Vagina (tissue), 2 donors: ENCODE data around the gene TOR1AIP1. TPM values are rescaled to one million over a fixed set of nuclear protein-coding genes. Genes with fewer than 3 reads are reported as not detected.
"Not testable (repeated sequence)": the region's sequence is repeated elsewhere in the genome, so short reads cannot be mapped to it uniquely, and the experiment has no call there.

Experiments
- DNase-seq, 2 donors: peaks; one replicate each; pipeline ENCODE4 v3.0.0-alpha.2; 2017; ENCODE audit errors: extremely low spot score in 2 of 2
- H3K27ac ChIP-seq: fragments of 200-600 bp; sonication (generic); one replicate; pipeline ENCODE4 v1.5.1; 2019
- H3K27me3 ChIP-seq: fragments of 200-600 bp; sonication (generic); one replicate; pipeline ENCODE4 v1.5.1; 2019
- H3K36me3 ChIP-seq, 2 donors: fragments of 200-600 bp; sonication (generic); one replicate each; pipeline ENCODE4 v1.5.1; 2017 to 2019
- H3K4me1 ChIP-seq: fragments of 200-600 bp; sonication (generic); one replicate; pipeline ENCODE4 v1.5.1; 2019
- H3K4me3 ChIP-seq, 2 donors: fragments of 200-600 bp; sonication (generic); 1 replicate in 1 of 2; 2 replicates in 1 of 2; pipeline ENCODE4 v1.5.1; 2016 to 2019
- H3K9me3 ChIP-seq: fragments of 200-600 bp; sonication (generic); one replicate; pipeline ENCODE4 v1.5.1; 2019
- CTCF ChIP-seq, 3 experiments: fragments of 450-650 bp in 2 of 3; fragments of 200-600 bp in 1 of 3; sonication (generic) in 1 of 3; IDR thresholded peaks; one replicate each; pipeline ENCODE4 v1.5.1; 2017 to 2019; ENCODE audit warnings: antibody characterized with exemption in 3 of 3, mild to moderate bottlenecking in 2 of 3, moderate library complexity in 2 of 3
- POLR2A ChIP-seq, 2 donors: fragments of 450-650 bp; IDR thresholded peaks; one replicate each; pipeline ENCODE4 v1.6.1; 2017; ENCODE audit warnings: antibody characterized with exemption in 2 of 2, mild to moderate bottlenecking in 2 of 2, moderate library complexity in 2 of 2
- POLR2AphosphoS5 ChIP-seq, 2 donors: sonication (generic); formaldehyde crosslinking; IDR thresholded peaks; one replicate each; pipeline ENCODE4 v1.9.0; 2017; ENCODE audit warnings: antibody characterized with exemption in 2 of 2, mild to moderate bottlenecking in 2 of 2, low read depth in 1 of 2; ENCODE audit not compliant: insufficient read depth in 1 of 2
- intact Hi-C: fragments of 100-400 bp; cut with DNase I; formaldehyde crosslinking; loops from one replicate; pipeline ENCODE4 v1.15.1; 2023
- total RNA-seq: library from RNA; depleted of rRNA; stranded (reverse); fragments of >200 nt; gene quantifications from one replicate; pipeline ENCODE4 v1.2.3, GENCODE V29; 2016

TOR1AIP1 gene
- total RNA-seq, 1 donor from 2014 or later: 45.9 TPM

- H3K9me3 ChIP-seq: no peaks in the 10 kb centered on the region
- TF ChIP-seq CTCF (IDR thresholded peaks at IDR 0.05) (no peak), POLR2A (IDR thresholded peaks at IDR 0.05) (no peak), POLR2AphosphoS5 (IDR thresholded peaks at IDR 0.05; ENCODE audit: insufficient read depth in 1 of 2, low read depth in 1 of 2) (no peak)
- H3K27me3 ChIP-seq: no peaks in the 10 kb centered on the region
- DNase-seq: no peak
- intact Hi-C loops: no loop called here
- no peak overlapping the region for H3K4me3 ChIP-seq
- no peak overlapping the region for H3K27ac ChIP-seq
- H3K36me3 ChIP-seq: no peaks in the 10 kb centered on the region
- H3K4me1 ChIP-seq: peaks cover 25% of the 10 kb centered on the region
These were observed 76.3 kb downstream of the TOR1AIP1 start for GRCh38 chr1:179958359-179958758.

GRCh38 chr1:179962168-179962567, 80.1 kb downstream of the TOR1AIP1 start:
- H3K27ac ChIP-seq, intact Hi-C loops, H3K4me3 ChIP-seq, H3K27me3 ChIP-seq, H3K36me3 ChIP-seq, H3K9me3 ChIP-seq, DNase-seq: not testable (repeated sequence)
- H3K4me1 ChIP-seq: peaks cover 13% of the 10 kb centered on the region

- Histone ChIP-seq H3K36me3 (no peaks in the 10 kb centered on the region), H3K4me1 (peaks cover 44% of the 10 kb centered on the region), H3K9me3 (no peaks in the 10 kb centered on the region), H3K27ac (no peak overlapping the region), H3K27me3 (no peaks in the 10 kb centered on the region), H3K4me3 (no peak overlapping the region)
- intact Hi-C loops: no loop called here
- DNase-seq: no peak
- TF ChIP-seq POLR2A (IDR thresholded peaks at IDR 0.05): no peak
These were observed 84.5 kb downstream of the TOR1AIP1 start for GRCh38 chr1:179966551-179966950.

GRCh38 chr1:179968284-179968993, 86.4 kb downstream of the TOR1AIP1 start:
- intact Hi-C loops: no loop called here
- no peak overlapping the region for H3K4me3 ChIP-seq
- peak overlapping the region; percentile 67 for H3K27ac ChIP-seq
- H3K9me3 ChIP-seq: no peaks in the 10 kb centered on the region
- H3K27me3 ChIP-seq: no peaks in the 10 kb centered on the region
- peaks cover 47% of the 10 kb centered on the region for H3K4me1 ChIP-seq
- TF ChIP-seq POLR2AphosphoS5 (IDR thresholded peaks at IDR 0.05; ENCODE audit: insufficient read depth in 1 of 2, low read depth in 1 of 2) (no peak), POLR2A (IDR thresholded peaks at IDR 0.05) (no peak), CTCF (IDR thresholded peaks at IDR 0.05) (no peak)
- no peak for DNase-seq
- H3K36me3 ChIP-seq: no peaks in the 10 kb centered on the region

GRCh38 chr1:179968994-179969919, 87.2 kb downstream of the TOR1AIP1 start:
- Histone ChIP-seq H3K4me3 (no peak overlapping the region), H3K27me3 (no peaks in the 10 kb centered on the region), H3K9me3 (no peaks in the 10 kb centered on the region), H3K36me3 (no peaks in the 10 kb centered on the region), H3K27ac (peak overlapping the region; percentile 67), H3K4me1 (peaks cover 47% of the 10 kb centered on the region)
- TF ChIP-seq POLR2A (IDR thresholded peaks at IDR 0.05): no peak
- no peak for TF ChIP-seq POLR2AphosphoS5 (IDR thresholded peaks at IDR 0.05; ENCODE audit: insufficient read depth in 1 of 2, low read depth in 1 of 2)
- no peak for TF ChIP-seq CTCF (IDR thresholded peaks at IDR 0.05)
- intact Hi-C loops: no loop called here
- DNase-seq: no peak

Other genes starting within 250 kb of the TOR1AIP1 start
- gene FAM163A, start 139.0 kb upstream of the TOR1AIP1 start, total RNA-seq: 2.5 TPM
- gene TOR1AIP2, start 4.5 kb upstream of the TOR1AIP1 start, total RNA-seq: 53.8 TPM
- 53.0 TPM for gene CEP350, start 72.5 kb downstream of the TOR1AIP1 start, total RNA-seq